HG03025 (cell line): Measurements from ENCODE around the gene TBC1D14.

Experiments used
- ATAC-seq: cut with Tn5 transposase; IDR thresholded peaks from one replicate; pipeline ENCODE4 v1.9.1; 2021; ENCODE audit warnings: mild to moderate bottlenecking, moderate library complexity; ENCODE audit not compliant: unreplicated experiment, low FRiP score

Gene TBC1D14

GRCh38 chr4:7016086-7016485, 106.5 kb downstream of the TBC1D14 start:
- no peak for ATAC-seq

- ATAC-seq, result no peak
Measured at GRCh38 chr4:7016512-7016911, 106.9 kb downstream of the TBC1D14 start.

- ATAC-seq, result no peak
Measured at GRCh38 chr4:7017446-7018048, 107.9 kb downstream of the TBC1D14 start.

GRCh38 chr4:7018281-7018680, 108.7 kb downstream of the TBC1D14 start:
- no peak for ATAC-seq

GRCh38 chr4:7019367-7019766, 109.7 kb downstream of the TBC1D14 start:
- no peak for ATAC-seq

GRCh38 chr4:7020290-7020689, 110.7 kb downstream of the TBC1D14 start:
- ATAC-seq, result no peak

- no peak for ATAC-seq
Measured at GRCh38 chr4:7020856-7021255, 111.2 kb downstream of the TBC1D14 start.

GRCh38 chr4:7021355-7021754, 111.7 kb downstream of the TBC1D14 start:
- ATAC-seq, result no peak

GRCh38 chr4:7021930-7022664, 112.5 kb downstream of the TBC1D14 start:
- no peak for ATAC-seq

GRCh38 chr4:7023486-7023885, 113.9 kb downstream of the TBC1D14 start:
- no peak for ATAC-seq

GRCh38 chr4:7023901-7024300, 114.3 kb downstream of the TBC1D14 start:
- ATAC-seq, result no peak

GRCh38 chr4:7024336-7024890, 114.8 kb downstream of the TBC1D14 start:
- ATAC-seq, result no peak

GRCh38 chr4:7025040-7025602, 115.5 kb downstream of the TBC1D14 start:
- no peak for ATAC-seq

GRCh38 chr4:7026107-7026506, 116.5 kb downstream of the TBC1D14 start:
- no peak for ATAC-seq

GRCh38 chr4:7027284-7027683, 117.7 kb downstream of the TBC1D14 start:
- ATAC-seq, result no peak

GRCh38 chr4:7027913-7028312, 118.3 kb downstream of the TBC1D14 start:
- no peak for ATAC-seq

- ATAC-seq, result no peak
Measured at GRCh38 chr4:7029212-7029611, 119.6 kb downstream of the TBC1D14 start.

GRCh38 chr4:7029921-7030320, 120.3 kb downstream of the TBC1D14 start:
- ATAC-seq, result no peak

GRCh38 chr4:7030856-7031255, 121.2 kb downstream of the TBC1D14 start:
- ATAC-seq, result no peak

GRCh38 chr4:7031558-7032449, 122.2 kb downstream of the TBC1D14 start:
- no peak for ATAC-seq

- no peak for ATAC-seq
Measured at GRCh38 chr4:7032596-7032995, 123.0 kb downstream of the TBC1D14 start.
